Sciatic nerve (tissue), 2 donors: Measurements from ENCODE around the gene ZDHHC13. TPM values are rescaled to one million over a fixed set of nuclear protein-coding genes. Genes with fewer than 3 reads are reported as not detected.

Source experiments
- ATAC-seq: fragments of 200-7000 bp; cut with Tn5 transposase; one replicate; pipeline ENCODE4 v1.9.1; 2020; ENCODE audit warnings: mild to moderate bottlenecking, moderate library complexity
- DNase-seq: peaks from one replicate; pipeline ENCODE4 v3.0.0-alpha.2; 2020; ENCODE audit warnings: low spot score
- intact Hi-C: fragments of 100-400 bp; cut with DNase I; formaldehyde crosslinking; loops from one replicate; pipeline ENCODE4 v1.14.2; 2022
- total RNA-seq: library from RNA; stranded (reverse); fragmentation: NEBNext Ultra II Directional; extraction: Animal tissue kit (Norgen Biotek cat#: 25700); gene quantifications from one replicate; pipeline ENCODE4 v1.2.1, GENCODE V29; 2021
- donor health status: DM: no; HTN: no; CAD: no.
- donor health status: DM: no; HTN: no; CAD: no.

ZDHHC13 gene
- total RNA-seq, 1 donor from 2014 or later: 5.8 TPM

GRCh38 chr11:19161651-19162050 is 44.7 kb downstream of the ZDHHC13 start:
- ATAC-seq: no peak
- intact Hi-C loops: no loop called here
- no peak for DNase-seq

DNA sequence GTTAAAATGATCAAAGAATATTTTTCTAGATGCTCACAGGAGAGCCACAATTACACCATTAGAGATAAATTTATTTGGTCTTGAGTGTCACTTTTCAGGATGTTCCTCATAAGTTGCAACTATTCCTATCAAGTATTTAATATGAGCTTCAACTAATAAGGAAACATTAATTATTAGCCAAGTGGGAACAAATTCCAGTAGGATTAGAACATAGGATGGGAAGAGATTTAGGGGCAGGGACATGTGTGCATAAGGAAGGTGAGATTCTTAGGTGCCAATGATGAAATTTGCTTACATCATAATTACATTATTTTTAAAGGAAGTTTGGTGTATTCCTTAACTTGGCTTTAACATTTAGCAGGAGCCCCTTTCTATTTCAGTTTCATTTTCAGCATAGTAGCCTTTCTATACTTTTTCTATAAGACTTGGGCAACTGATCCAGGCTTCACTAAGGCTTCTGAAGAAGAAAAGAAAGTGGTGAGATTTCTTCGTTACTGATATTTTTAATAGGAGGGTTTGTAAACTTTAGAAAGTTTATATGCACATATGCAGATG is 46.1 kb downstream of the ZDHHC13 start:
- intact Hi-C loops: no loop called here
- DNase-seq (no peak), ATAC-seq (no peak)

- intact Hi-C loops: no loop called here
- DNase-seq (no peak), ATAC-seq (no peak)
These were observed 46.6 kb downstream of the ZDHHC13 start for GRCh38 chr11:19163617-19164016.

GRCh38 chr11:19164230-19164855 is 47.4 kb downstream of the ZDHHC13 start:
- ATAC-seq (no peak), DNase-seq (no peak)
- intact Hi-C loops: no loop called here

GRCh38 chr11:19164881-19165280 is 47.9 kb downstream of the ZDHHC13 start:
- intact Hi-C loops: no loop called here
- DNase-seq (no peak), ATAC-seq (no peak)

GRCh38 chr11:19168090-19168489 is 51.1 kb downstream of the ZDHHC13 start:
- ATAC-seq: no peak
- no peak for DNase-seq
- intact Hi-C loops: no loop called here

- DNase-seq (no peak), ATAC-seq (no peak)
- intact Hi-C loops: no loop called here
These were observed 56.2 kb downstream of the ZDHHC13 start for GRCh38 chr11:19173004-19173689.

- intact Hi-C loops: no loop called here
- ATAC-seq (no peak), DNase-seq (no peak)
These were observed 57.1 kb downstream of the ZDHHC13 start for GRCh38 chr11:19173964-19174638.

DNA sequence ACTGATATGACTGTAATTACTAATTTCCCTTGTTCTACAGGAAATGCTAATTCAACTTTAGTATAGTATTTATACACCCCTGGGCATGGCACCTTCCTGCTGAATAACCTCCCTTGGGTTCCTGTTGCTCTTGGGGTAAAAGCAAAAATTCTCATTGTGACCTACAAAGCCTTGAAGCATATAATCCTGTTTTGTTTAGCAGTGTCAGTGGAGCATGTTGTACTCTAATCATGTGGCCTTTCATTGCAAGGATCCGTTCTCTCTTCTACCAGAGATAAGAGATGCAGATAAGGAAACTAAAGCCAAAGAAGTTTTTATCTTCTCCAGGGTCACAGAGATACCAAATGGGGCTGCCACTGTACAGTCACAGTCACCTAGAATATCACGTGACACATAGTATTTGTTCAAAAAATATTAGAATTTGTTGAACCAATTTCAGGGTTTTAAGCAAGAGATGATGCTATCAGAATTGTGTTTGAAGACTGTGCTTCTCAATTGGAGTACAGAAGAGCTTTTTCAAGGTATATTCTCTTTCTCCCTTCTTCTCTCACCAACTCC is 59.7 kb downstream of the ZDHHC13 start:
- ATAC-seq (no peak), DNase-seq (no peak)
- intact Hi-C loops: no loop called here

DNA sequence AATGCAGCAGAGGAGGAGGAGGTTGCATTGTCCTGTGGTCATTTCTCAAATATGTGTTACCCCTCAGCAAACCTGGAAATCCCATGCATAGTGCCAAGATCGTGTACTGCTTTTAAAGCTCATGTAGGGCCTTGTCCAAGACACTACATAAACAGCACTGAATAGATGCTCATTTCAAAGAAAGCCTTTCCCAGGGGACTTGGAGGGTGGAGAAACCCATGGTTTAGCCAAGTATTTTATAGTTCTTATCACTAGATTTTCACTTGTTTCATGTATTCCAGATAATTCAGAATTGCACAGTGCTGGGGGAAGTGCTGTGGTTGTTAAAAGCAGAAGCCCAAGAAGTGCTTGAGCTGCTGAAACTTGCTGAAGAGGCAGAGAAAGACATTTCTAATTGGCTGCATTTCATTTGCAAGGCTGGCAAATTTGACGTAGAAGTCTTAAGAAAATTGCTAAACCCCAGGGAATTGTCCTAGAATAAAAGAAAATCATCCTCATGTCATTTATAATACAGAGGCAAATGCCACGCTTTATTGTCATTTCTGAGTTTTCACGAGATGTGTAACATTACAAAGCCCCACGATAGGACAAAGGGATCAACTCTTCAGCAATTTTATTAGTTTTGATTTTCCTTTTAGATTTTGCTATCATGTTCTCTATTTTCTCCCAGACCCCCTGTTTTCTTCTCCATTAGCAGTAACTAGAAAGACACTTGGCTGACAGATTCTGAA is 64.7 kb downstream of the ZDHHC13 start:
- intact Hi-C loops: no loop called here

DNA sequence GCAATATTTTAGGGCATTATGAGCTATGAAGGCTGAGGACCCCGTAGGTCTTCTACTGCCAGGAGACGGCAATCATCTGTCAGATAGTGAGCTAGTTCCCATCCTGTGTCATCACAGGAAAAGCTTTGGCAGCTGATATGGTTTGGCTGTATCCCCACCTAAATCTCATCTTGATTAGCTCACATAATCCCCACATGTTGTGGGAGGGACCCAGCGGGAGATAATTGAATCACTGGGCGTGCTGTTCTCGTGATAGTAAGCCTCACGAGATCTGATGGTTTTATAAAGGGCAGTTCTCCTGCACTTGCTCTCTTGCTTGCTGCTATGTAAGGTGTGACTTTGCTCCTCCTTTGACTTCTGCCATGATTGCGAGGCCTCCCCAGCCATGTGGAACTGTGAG is 66.7 kb downstream of the ZDHHC13 start:
- ATAC-seq (no peak), DNase-seq (no peak)
- intact Hi-C loops: no loop called here

More for the DNA sequence above, 64.7 kb downstream of the ZDHHC13 start:
- ATAC-seq (no peak), DNase-seq (no peak)

GRCh38 chr11:19185036-19185435 is 68.1 kb downstream of the ZDHHC13 start:
- intact Hi-C loops: no loop called here
- ATAC-seq (no peak), DNase-seq (no peak)

DNA sequence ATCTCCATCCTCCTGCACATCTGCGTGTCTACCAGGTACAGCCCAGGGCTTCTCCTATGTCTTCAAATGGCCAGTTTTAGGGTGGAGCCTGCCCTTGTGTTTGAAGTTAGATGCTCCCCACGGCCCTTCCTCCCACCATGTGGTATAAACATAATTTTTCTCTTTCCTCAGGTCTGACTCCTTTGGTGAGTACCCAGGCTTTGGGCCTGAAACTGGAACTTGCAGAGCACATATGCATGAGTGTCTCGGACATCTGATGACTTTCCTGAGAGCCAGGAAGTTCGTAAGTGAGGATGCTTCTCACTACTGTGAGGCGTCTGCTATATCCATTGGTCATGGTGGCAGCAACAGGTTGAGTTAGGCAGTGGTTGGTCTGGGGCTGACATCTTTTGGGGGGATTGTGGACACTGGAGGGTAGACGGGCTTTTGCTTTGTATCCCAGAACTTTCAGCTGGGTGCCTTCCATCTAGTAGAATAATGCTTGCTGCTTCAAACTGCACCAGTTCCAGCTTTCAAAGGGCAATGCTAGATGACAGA is 68.6 kb downstream of the ZDHHC13 start:
- intact Hi-C loops: no loop called here
- no peak for ATAC-seq

DNA sequence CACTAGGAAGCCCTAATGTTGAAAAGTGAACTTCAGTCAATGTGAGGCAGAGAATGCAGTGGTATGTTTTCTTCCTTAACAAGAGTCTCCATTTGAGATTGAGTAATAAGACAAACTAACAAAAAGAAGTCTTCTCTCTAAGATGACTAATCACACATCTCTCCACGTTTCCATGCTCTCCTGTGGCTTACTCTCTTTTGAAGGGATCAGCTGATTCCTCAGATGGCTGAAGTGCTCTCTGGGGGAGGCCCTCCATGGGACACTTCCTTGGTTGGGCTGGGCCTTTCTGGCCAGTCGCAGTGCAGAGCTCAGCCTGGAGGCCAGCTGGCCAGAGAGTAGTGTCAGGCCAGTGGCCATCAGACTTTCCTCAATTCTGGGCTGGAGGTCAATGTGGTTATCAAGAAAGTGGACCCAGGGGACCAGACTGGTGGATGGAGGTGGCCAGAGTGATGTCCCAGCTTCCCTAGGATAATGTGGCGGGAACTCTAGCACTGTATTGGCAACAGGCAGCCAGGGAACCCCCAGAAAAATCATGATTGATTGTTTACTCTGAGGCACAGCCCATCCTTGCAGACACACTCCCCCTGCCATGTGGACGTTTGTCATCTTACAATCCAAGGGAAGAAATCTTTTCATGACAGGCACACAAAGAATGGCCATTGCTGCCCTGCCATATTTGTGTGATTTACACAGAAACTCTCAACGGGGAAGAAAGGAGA is 70.3 kb downstream of the ZDHHC13 start:
- intact Hi-C loops: no loop called here
- DNase-seq (no peak), ATAC-seq (no peak)

More for the DNA sequence above, 68.6 kb downstream of the ZDHHC13 start:
- no peak for DNase-seq

DNA sequence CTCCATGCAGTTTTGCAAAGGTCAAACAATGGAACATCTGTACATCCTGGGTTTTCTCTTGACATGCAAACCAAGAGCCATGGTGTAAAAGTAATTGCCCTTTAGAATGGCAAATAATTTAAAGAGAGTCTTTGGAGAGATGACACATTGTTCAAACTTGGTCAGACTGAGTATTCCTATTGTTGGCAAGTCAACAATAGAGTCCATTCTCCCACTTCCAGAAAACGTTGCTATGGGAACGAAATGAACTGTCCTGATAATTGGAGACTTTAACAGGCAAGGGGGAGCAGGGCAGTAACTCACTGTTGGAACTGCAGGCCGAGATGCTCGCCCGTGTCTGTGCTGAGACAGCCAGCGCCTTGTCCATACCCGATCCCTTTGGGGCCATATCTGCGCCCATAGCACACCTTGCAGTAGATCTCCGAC is 70.9 kb downstream of the ZDHHC13 start:
- intact Hi-C loops: no loop called here
- ATAC-seq: no peak

GRCh38 chr11:19191530-19192169 is 74.7 kb downstream of the ZDHHC13 start:
- intact Hi-C loops: no loop called here
- ATAC-seq: no peak

More for the DNA sequence above, 70.9 kb downstream of the ZDHHC13 start:
- DNase-seq: no peak

DNA sequence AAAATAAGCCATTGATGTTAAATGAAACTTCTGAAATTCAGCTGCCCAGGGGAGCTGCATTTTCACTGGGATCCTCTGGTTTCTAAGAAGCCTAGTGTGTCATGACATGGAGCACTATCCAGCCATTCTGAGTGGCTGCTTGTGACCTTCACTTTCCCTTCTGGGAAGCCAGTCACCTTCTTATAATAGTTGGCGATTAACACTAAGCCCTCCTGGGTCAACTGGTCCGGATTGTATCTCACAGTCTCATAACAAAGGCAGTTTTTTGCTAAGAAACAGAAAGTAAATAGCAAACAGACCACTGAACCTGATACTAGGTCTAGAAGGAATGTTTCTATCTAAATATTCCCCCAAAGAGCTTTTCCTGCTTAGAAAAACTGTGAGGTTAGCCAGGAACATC is 76.9 kb downstream of the ZDHHC13 start:
- intact Hi-C loops: no loop called here
- DNase-seq: no peak

More at GRCh38 chr11:19191530-19192169, 74.7 kb downstream of the ZDHHC13 start:
- DNase-seq: no peak

More for the DNA sequence above, 76.9 kb downstream of the ZDHHC13 start:
- no peak for ATAC-seq
